Bronchial epithelial cell (primary cell): ENCODE data around the gene SORBS1. TPM values are rescaled to one million over a fixed set of nuclear protein-coding genes. Genes with fewer than 3 reads are reported as not detected.

ENCODE experiments used
- DNase-seq: peaks from one replicate; pipeline ENCODE4 v3.0.0-alpha.2; 2010; ENCODE audit warnings: low read depth
- FAIRE-seq: peaks from 2 replicates; lab custom pipeline; 2011; peaks lifted over from hg19 to GRCh38; lab: Jason Lieb, UNC
- H3K27me3 ChIP-seq: 2 replicates; pipeline ENCODE4 v1.5.1; 2011; ENCODE audit warnings: low read length; ENCODE audit not compliant: control insufficient read depth, insufficient read depth
- H3K36me3 ChIP-seq: 2 replicates; pipeline ENCODE4 v1.5.1; 2011; ENCODE audit warnings: low read length; ENCODE audit not compliant: control insufficient read depth, insufficient read depth
- H3K4me3 ChIP-seq: 2 replicates; pipeline ENCODE4 v1.5.1; 2011; ENCODE audit warnings: mild to moderate bottlenecking, low read depth, low read length, control low read depth
- total RNA-seq: library from RNA; depleted of rRNA; stranded (reverse); fragments of >200 nt; gene quantifications from 2 replicates; pipeline ENCODE4 v1.2.1, GENCODE V29; 2014
- TF ChIP-seq, protein P1 (sequence below): IDR thresholded peaks from 2 replicates; pipeline ENCODE4 v1.5.1; 2011; ENCODE audit warnings: mild to moderate bottlenecking, moderate library complexity, low read length, control low read depth, inconsistent platforms; ENCODE audit not compliant: insufficient read depth, severe bottlenecking

SORBS1 gene
- total RNA-seq, 1 donor from 2014 or later: under 0.01 TPM

DNA sequence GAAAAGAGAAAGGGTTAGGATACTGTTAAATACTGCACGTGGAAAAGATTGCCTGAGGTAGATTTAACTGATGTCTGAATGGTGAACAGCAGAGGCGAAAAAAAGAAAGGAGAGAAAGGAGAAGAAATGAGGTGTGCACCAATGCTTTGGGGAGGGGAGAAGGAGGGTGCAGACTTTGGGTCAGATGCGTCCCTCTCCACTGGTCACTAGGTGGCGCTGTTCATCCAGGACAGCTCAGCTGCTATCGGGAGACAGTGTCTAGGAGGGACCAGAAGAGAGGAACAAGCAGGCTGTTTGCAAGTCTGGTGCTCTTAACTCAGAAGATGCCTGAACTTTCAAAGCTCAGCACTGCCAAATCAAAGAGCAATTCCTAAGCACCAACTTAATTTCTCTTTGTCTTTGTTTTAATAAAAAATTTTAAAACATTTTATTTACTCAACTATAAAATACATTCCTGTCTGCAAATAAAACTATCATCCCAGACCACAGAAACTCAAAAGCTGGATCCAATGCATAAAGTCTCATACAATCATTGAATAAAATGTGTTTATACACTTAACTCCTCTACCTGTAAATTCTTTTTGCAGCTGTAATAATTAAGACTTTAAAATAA lies 186.5 kb downstream of the SORBS1 start:
- peak; percentile 73 for DNase-seq
- peak; percentile 87 for FAIRE-seq

DNA sequence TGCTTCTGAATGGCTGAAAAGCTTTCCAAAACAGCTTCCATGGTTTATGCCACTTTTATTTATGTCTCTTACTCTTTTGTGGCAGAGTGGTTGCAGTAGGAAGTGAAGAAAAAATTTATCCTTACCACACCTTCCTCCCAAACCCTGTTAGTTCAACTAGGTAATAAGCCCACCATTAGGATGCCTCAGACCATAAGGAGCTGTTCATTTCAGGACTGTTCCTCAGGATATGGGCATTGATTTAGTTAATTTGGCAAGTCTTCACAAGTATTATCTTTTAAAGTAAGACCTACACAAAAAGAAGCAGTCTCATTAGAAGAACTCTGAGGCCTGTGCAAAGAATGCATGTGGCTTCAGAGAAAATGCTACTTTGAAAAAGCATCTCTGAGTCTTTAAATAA lies 187.5 kb downstream of the SORBS1 start:
- TF ChIP-seq, protein P1, sequence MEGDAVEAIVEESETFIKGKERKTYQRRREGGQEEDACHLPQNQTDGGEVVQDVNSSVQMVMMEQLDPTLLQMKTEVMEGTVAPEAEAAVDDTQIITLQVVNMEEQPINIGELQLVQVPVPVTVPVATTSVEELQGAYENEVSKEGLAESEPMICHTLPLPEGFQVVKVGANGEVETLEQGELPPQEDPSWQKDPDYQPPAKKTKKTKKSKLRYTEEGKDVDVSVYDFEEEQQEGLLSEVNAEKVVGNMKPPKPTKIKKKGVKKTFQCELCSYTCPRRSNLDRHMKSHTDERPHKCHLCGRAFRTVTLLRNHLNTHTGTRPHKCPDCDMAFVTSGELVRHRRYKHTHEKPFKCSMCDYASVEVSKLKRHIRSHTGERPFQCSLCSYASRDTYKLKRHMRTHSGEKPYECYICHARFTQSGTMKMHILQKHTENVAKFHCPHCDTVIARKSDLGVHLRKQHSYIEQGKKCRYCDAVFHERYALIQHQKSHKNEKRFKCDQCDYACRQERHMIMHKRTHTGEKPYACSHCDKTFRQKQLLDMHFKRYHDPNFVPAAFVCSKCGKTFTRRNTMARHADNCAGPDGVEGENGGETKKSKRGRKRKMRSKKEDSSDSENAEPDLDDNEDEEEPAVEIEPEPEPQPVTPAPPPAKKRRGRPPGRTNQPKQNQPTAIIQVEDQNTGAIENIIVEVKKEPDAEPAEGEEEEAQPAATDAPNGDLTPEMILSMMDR: no peak
- DNase-seq: no peak
- no peak for FAIRE-seq
- Histone ChIP-seq H3K27me3 (no peaks in the 10 kb centered on the region), H3K36me3 (no peaks in the 10 kb centered on the region), H3K4me3 (no peak overlapping the region)

More for the DNA sequence above, 186.5 kb downstream of the SORBS1 start:
- Histone ChIP-seq H3K36me3 (no peaks in the 10 kb centered on the region), H3K4me3 (no peak overlapping the region), H3K27me3 (no peaks in the 10 kb centered on the region)
- TF ChIP-seq, protein P1: peak; percentile 98

DNA sequence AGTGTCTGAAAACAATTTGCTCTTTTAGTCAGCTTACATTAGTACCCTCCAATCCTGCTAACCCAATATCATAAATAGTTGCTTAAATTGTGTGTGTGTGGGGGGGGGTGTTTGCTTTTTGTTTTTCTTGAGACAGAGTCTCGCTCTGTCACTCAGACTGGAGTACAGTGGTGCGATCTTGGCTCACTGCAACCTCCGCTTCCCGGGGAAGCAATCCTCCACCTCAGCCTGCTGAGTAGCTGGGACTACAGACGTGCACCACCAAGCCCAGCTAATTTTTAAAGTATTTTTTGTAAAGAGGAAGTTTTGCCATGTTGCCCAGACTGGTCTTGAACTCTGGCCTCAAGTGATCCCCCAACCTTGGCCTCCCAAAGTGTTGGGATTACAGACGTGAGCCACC lies 196.8 kb downstream of the SORBS1 start:
- TF ChIP-seq, protein P1: no peak
- Histone ChIP-seq H3K36me3 (no peaks in the 10 kb centered on the region), H3K4me3 (no peak overlapping the region), H3K27me3 (no peaks in the 10 kb centered on the region)
- no peak for FAIRE-seq
- DNase-seq: no peak

DNA sequence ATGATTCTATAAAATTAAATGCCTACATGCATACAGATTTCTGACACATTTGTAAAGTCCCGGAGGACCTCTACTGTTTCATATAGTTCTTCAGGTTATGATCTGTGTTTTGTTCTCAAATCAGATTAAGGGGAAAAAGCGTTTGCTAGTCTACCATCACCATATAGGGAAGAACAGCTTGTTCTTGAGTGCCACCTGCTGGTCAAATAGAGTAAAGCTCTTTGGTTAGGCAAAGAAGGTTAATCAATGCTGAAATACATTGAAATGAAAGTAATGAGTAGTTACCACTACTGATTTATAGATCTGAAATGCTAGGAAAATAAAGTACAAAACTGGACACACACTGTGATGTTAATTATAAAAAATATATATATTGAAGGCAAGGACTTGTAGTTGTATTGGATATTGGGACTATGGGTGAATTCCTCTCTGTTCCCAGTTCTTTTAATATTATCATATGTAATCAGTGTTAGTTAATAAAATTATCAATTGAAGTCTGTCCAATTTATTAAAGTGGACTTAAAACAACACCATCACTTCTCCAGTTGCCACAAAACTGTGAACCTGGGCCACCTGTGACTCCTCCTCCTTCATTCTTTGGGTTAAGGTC lies 197.8 kb downstream of the SORBS1 start:
- H3K36me3 ChIP-seq: no peaks in the 10 kb centered on the region
- DNase-seq (peak; percentile 69), FAIRE-seq (no peak)
- TF ChIP-seq, protein P1: peak; percentile 66
- no peak overlapping the region for H3K4me3 ChIP-seq
- no peaks in the 10 kb centered on the region for H3K27me3 ChIP-seq

DNA sequence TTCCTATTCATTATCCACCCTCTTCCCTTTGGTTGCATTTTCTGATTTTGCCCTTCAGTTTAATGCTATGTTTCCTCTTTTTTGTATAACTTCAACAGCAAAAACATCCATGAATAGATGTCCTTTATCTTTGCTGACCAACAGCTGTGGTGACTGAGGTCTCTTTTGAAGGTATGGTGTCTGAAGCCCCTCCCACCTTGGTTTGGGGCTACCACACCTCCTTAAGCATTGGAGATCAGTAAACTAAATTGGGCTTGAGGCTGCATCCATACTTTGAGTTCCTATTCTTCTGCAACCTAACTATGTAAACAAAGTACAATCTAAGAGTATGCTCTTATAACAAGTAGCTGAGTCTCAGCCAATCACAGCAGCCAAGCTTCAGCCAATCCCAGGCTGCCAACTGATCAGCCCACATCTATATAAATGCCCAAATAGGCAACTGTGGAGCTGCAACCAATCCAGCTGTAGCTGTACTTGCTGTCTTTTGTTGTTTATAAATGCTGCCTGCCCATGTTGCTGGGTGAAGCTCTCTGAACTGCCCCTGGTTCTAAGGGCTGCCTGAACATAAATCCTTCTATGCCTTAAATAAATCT lies 201.0 kb downstream of the SORBS1 start:
- TF ChIP-seq, protein P1: no peak
- no peak for FAIRE-seq
- peak; percentile 50 for DNase-seq
- H3K36me3 ChIP-seq: no peaks in the 10 kb centered on the region
- H3K27me3 ChIP-seq: no peaks in the 10 kb centered on the region
- no peak overlapping the region for H3K4me3 ChIP-seq
